ENCODE data around the gene C4orf36. TPM values are rescaled to one million over a fixed set of nuclear protein-coding genes. Genes with fewer than 3 reads are reported as not detected.
A peak's percentile ranks its signal among the peaks of the same experiment; 100 is the strongest.
"Not testable (repeated sequence)": the region's sequence is repeated elsewhere in the genome, so short reads cannot be mapped to it uniquely, and the experiment has no call there.

Gene C4orf36
- total RNA-seq, 1 donor from 2014 or later = not detected

- DNase-seq (ENCODE audit: extremely low read depth, low read depth, low spot score) = no peak
These were observed 25.2 kb upstream of the C4orf36 start for GRCh38 chr4:86917212-86918039.

GRCh38 chr4:86916392-86916791, 24.2 kb upstream of the C4orf36 start:
- no peak for DNase-seq (ENCODE audit: extremely low read depth, low read depth, low spot score)

GRCh38 chr4:86910820-86911684, 18.8 kb upstream of the C4orf36 start:
- DNase-seq (ENCODE audit: extremely low read depth, low read depth, low spot score) = no peak

GRCh38 chr4:86910369-86910768, 18.1 kb upstream of the C4orf36 start:
- DNase-seq (ENCODE audit: extremely low read depth, low read depth, low spot score) = no peak

GRCh38 chr4:86909546-86910295, 17.5 kb upstream of the C4orf36 start:
- no peak for DNase-seq (ENCODE audit: extremely low read depth, low read depth, low spot score)

GRCh38 chr4:86908251-86908657, 16.0 kb upstream of the C4orf36 start:
- DNase-seq (ENCODE audit: extremely low read depth, low read depth, low spot score) = no peak

- DNase-seq (ENCODE audit: extremely low read depth, low read depth, low spot score) = no peak
These were observed 9.6 kb upstream of the C4orf36 start for GRCh38 chr4:86901864-86902263.

- DNase-seq (ENCODE audit: extremely low read depth, low read depth, low spot score) = no peak
These were observed 6.3 kb upstream of the C4orf36 start for GRCh38 chr4:86898562-86898961.

GRCh38 chr4:86896596-86896995, 4.4 kb upstream of the C4orf36 start:
- DNase-seq (ENCODE audit: extremely low read depth, low read depth, low spot score) = no peak

GRCh38 chr4:86895692-86896488, 3.7 kb upstream of the C4orf36 start:
- DNase-seq (ENCODE audit: extremely low read depth, low read depth, low spot score) = no peak

- peak; percentile 64 for DNase-seq (ENCODE audit: extremely low read depth, low read depth, low spot score)
These were observed 2.2 kb upstream of the C4orf36 start for GRCh38 chr4:86894455-86894854.

GRCh38 chr4:86893136-86893535, 914 bp upstream of the C4orf36 start:
- DNase-seq (ENCODE audit: extremely low read depth, low read depth, low spot score) = no peak

- no peak for DNase-seq (ENCODE audit: extremely low read depth, low read depth, low spot score)
These were observed 376 bp upstream of the C4orf36 start for GRCh38 chr4:86892636-86892960.

GRCh38 chr4:86890790-86891189, 1.4 kb downstream of the C4orf36 start:
- DNase-seq (ENCODE audit: extremely low read depth, low read depth, low spot score) = no peak

- no peak for DNase-seq (ENCODE audit: extremely low read depth, low read depth, low spot score)
These were observed 12.6 kb downstream of the C4orf36 start for GRCh38 chr4:86879641-86880040.

GRCh38 chr4:86878640-86879039, 13.6 kb downstream of the C4orf36 start:
- no peak for DNase-seq (ENCODE audit: extremely low read depth, low read depth, low spot score)

GRCh38 chr4:86876894-86877685, 15.1 kb downstream of the C4orf36 start:
- no peak for DNase-seq (ENCODE audit: extremely low read depth, low read depth, low spot score)

GRCh38 chr4:86875436-86875835, 16.8 kb downstream of the C4orf36 start:
- not testable (repeated sequence) for DNase-seq (ENCODE audit: extremely low read depth, low read depth, low spot score)

GRCh38 chr4:86872135-86872534, 20.1 kb downstream of the C4orf36 start:
- no peak for DNase-seq (ENCODE audit: extremely low read depth, low read depth, low spot score)

All from glomerular endothelial cell (primary cell).